GM15510 (cell line): Measurements from ENCODE around the gene CORO1A.

Experiments used
- POLR2A ChIP-seq: IDR thresholded peaks from 3 replicates; pipeline ENCODE4 v1.6.1; 2011; ENCODE audit warnings: borderline replicate concordance; ENCODE audit not compliant: insufficient read length; ENCODE audit errors: extremely low read depth

CORO1A gene

DNA sequence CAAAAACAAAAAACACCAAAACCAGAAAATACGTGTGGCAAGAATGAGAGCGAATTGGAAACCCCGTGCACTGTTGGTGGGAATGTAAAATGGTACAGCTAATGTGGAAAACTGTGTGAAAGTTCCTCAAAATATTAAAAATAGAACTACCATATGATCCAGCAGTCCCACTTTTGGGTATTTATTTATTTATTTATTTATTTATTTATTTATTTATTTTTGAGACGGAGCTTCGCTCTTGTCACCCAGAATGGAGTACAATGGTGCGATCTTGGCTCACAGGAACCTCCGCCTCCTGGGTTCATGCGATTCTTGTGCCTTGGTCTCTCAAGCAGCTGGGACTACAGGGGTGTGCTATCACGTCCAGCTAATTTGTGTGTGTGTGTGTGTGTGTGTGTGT, 30.9 kb upstream of the CORO1A start:
- TF ChIP-seq POLR2A: no peak

DNA sequence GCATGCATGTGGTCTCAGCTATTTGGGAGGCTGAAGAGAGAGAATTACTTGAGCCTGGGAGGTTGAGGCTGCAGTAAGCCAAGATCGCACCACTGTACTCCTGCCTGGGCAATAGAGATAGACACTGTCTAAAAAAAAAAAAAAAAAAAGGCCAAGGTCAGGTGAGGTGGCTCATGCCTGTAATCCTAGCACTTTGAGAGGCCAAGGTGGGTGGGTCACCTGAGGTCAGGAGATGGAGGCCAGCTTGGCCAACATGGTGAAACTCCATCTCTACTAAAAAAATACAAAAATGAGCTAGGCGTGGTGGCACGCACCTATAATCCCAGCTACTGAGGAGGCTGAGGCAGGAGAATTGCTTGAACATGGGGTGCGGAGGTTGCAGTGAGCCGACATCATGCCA, 28.2 kb upstream of the CORO1A start:
- TF ChIP-seq POLR2A: no peak

DNA sequence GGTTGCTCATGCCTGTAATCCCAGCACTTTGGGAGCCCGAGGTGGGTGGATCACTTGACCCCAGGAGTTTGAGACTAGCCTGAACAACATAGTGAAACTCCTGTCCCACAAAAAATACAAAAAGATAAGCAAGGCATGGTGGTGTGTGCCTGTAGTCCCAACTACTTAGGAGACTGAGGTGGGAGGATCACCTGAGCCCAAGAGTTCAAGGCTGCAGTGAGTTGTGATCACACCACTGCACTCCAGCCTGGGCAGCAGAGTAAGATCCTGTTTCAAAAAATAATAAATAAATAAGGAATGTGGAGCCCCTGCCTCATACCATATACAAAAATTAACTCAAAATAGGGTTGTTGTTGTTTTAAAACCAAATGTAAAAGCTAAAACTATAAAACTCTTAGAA, 26.2 kb upstream of the CORO1A start:
- no peak for TF ChIP-seq POLR2A

DNA sequence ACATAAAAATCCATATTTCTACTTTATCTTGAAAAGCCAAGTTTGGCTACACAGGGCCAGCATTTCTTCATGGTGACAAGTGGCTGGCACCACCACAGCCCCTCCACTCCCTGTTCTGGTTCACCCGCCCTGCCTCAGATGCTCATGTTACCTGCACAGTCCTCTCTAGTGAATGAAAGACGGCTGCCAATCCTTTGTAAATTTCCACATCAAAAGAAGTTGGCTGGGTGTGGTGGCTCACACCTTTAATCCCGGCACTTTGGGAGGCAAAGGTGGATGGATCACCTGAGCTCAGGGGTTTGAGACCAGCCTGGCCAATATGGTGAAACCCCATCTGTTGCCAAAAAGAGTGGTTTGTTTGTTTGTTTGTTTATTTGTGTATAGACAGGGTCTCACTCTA, 19.9 kb upstream of the CORO1A start:
- no peak for TF ChIP-seq POLR2A

DNA sequence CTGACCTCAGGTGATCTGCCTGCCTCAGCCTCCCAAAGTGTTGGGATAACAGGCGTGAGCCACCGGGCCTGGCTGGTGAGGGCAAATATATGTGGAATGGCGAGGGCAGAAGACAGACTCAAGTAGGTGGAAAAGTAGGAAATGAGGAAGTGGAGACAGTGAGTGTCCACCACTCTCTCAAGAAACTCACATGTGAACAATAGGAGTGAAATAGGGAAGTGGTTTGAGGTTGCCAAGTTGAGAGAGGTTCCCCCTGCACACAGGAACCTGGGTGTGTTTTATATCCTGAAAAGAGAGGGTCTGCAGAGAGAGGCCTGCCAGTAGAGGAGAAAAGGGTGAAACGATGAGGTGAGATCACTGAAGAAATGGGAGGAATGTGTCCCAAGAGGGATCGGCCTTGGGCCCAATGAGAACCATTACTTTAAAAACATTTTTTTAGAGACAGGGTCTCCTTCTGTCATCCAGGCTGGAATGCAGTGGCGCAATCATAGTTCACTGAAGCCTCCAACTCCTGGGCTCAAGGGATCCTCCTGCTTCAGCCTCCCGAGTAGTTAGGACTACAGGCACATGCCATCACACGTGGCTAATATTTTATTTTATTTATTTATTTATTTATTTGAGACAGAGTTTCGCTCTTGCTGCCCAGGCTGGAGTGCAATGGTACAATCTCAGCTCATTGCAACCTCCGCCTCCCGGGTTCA, 17.1 kb upstream of the CORO1A start:
- no peak for TF ChIP-seq POLR2A

DNA sequence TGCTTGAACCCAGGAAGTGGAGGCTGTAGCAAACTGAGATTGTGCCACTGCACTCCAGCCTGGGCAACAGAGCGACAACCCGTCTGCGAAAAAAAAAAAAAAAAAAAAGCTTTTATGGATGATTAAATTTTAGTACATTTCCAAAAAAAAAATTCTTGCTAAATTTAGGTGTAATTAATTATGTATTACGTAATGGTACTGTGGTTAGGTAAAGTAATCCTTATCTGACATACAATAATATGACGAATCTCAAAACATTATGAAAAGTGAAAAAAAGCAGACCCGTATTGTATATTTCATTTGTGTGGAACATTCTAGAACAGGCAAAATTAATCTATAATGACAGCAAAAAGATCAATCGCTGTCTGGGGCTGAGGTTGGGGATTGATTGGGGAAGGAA, 10.3 kb upstream of the CORO1A start:
- TF ChIP-seq POLR2A: no peak

DNA sequence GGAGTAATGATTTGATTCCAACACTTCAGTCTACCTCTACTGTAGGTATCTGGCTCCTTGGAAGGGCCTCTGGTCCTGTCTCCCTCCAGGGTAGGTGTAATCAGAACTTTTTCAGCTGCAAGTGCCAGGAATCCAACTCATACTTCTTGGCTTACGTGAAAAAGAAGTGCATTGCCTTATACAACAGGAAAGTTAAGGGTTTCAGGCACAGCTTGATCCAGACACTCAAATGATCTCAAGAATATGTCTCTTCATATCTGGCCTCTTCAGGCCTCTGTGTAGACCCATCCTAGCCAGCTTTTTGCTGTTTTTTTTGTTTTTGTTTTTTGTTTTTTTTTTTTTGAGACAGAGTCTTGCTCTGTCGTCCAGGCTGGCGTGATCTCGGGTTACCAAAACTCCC, 4.2 kb upstream of the CORO1A start:
- no peak for TF ChIP-seq POLR2A

DNA sequence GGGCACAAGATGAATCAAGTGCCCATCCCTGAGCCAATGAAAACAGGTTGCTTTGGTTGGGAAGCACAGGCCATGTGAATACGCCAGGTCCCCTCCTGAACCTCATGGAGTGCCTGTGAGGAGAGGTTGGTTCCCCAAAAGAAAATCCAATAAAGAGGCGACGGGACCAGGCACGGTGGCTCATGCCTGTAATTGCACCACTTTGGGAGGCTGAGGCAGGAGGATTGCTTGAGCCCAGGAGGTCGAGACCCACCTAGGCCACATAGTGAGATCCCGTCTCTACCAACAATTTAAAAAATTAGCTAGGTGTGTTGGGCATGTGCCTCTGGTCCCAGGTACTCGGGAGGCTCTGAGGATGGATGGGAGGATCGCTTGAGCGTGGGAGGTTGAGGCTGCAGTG, 3.5 kb upstream of the CORO1A start:
- TF ChIP-seq POLR2A: no peak

DNA sequence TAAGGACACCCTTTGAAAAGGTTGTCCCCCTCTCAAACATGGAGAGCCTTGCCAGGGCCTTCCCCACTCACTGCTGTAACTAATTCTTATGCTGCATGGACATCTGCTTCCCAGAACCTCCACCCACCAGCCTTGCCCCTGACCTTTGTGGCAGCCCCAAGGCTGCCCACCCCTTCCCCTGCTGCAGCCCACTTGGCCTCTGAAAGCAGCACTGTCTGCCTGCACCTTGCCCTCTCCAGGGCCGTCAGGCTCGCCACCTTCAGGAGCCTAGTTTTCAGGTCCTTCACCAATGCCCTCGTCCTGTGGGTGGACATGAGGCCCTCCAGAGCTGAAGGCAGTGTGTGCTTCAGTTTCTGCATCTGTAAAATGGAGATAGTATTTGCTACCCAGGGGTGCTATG, 2.7 kb upstream of the CORO1A start:
- TF ChIP-seq POLR2A: no peak

DNA sequence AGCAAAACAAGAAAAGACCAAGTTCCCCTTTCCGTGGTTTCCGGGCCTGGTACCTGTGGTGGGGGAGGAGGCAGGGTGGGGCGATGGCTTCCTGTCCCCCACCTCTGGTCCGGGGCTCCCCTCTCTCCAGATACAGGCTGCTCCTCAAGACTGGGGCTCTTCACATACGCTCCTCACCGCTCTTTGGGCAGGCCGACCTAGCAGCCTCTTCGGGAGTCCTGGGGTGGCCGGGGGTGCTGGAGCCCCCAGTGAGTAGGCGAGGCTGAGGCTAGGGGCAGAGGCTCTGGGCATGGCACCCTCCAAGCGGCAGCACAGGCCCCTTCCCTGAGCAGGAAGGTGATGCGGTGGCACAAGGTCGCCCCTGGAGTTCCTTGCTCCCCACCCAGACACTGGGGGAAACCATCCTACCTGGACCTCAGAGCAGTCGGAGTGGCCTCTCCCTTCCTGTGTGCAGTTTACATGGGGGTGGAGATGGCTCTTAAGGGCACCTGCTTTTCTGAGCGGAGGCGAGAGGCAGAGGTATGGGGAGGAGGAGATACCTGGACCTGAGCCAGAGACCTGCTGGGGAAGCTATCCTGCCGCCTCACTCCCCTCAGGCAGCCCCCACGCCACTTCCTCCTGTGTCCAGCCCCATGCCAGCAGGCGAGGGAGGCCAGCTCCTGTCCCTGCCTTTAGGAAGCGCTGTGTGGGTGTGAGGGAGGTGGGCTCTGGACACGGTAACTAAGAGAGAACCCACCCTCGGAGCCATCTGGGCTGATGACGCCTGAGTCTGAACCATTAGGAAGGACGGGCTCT, 891 bp downstream of the CORO1A start:
- TF ChIP-seq POLR2A: peak; percentile 84

DNA sequence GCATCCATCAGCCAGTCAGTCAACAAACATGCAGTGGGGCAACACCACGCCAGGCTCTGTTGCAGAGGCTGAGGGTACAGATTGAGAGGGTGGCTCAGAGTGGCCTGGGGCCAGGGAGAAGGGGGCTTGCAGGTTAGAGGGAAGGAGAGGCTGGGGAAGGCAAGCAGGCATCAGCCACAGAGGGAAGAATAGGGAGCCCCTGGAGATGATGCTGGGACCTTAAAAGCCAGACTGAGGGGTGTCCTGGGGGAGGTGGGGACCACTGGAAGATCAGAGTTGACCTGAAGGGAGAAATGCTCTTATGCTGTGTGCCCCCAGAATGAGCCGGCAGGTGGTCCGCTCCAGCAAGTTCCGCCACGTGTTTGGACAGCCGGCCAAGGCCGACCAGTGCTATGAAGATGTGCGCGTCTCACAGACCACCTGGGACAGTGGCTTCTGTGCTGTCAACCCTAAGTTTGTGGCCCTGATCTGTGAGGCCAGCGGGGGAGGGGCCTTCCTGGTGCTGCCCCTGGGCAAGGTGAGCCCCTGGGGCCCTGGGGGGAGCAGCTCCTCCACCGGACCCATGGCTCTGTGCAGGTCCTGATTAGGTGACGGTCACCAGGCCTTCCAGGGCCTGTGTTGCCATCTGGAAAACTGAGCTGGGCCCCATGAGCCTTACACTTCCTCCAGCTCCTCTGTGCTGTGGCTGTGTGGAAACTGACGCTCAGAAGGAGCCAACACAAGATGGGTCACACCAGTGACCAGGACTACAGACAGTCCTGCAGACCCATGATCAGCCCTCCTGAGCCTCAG, 1.7 kb downstream of the CORO1A start:
- peak; percentile 56 for TF ChIP-seq POLR2A

DNA sequence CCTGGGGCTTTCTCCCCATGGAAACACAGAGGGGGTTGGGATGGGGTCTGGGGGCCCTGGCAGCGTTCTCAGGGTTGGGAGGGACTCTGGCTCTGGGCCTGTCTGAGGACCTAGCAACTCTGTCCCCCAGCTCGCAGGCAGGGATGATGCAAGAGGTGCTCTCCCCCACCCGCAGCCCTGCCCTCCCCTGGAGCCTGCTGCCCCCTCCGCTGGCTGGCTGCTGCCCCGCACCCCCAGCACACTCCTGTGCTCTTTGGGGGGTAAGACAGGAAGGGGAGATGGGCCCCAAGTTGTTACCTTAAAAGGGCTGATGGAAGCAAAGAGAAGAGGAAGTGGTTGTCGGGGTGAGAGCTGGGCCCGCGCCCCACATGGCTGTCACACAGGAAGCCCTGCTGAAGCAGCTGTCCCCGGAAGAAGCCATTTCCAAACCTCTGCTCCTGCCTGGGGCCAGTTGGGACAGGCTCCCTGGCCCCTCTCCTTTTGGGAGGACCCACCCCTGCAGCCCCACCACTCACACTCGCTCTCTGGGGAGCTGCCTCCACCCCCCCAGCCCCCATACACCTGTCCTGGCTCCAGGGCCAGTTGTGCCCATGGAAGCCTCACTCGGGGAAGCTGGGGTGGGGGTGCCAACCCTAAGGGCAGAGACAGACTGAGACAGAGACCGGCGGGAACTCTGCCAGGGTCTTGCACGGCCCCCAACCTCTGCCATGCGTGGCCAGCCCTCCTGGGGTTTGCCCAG, 2.5 kb downstream of the CORO1A start:
- TF ChIP-seq POLR2A: peak; percentile 54

DNA sequence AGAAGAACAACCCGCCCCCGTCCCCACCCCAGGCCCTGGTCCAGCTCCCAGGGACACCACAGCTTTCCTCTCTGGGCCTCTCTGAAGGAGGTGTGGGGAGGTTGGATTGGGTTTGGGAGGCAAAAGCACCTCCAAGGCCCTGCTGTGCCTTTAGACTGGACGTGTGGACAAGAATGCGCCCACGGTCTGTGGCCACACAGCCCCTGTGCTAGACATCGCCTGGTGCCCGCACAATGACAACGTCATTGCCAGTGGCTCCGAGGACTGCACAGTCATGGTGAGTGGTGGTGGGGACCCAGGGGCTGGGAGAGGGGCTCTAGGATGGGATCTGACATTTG, 3.0 kb downstream of the CORO1A start:
- TF ChIP-seq POLR2A: no peak

DNA sequence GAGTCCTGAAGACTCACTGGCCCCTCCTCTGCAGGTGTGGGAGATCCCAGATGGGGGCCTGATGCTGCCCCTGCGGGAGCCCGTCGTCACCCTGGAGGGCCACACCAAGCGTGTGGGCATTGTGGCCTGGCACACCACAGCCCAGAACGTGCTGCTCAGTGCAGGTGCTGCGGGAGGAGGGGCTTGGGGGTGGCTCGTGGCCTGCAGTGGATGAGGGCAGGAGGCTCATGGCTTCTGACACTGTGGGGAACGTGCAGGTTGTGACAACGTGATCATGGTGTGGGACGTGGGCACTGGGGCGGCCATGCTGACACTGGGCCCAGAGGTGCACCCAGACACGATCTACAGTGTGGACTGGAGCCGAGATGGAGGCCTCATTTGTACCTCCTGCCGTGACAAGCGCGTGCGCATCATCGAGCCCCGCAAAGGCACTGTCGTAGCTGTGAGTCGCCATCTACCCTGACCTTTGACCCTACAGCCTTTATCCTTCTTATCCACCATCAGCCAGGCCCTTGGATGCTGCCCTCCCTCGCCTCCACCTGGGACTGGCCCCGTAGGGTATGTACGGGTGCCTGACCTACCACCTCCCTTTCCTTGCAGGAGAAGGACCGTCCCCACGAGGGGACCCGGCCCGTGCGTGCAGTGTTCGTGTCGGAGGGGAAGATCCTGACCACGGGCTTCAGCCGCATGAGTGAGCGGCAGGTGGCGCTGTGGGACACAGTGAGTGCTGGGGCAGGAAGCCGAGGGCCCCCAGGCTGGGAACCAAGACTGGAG, 3.6 kb downstream of the CORO1A start:
- peak; percentile 30 for TF ChIP-seq POLR2A
